CD4-positive, alpha-beta memory T cell (primary cell): ENCODE results near the gene MFAP4. TPM values are rescaled to one million over a fixed set of nuclear protein-coding genes. Genes with fewer than 3 reads are reported as not detected.

ENCODE experiments used
- CTCF ChIA-PET: fragments of 350-600 bp; sonication (Branson Sonifier 250); formaldehyde crosslinking; loops from one replicate; lab custom pipeline; 2021; ENCODE audit warnings: inconsistent platforms; ENCODE audit not compliant: partially characterized antibody; lab: Charles Lee
- POLR2A ChIA-PET: fragments of 350-600 bp; sonication (Branson Sonifier 250); formaldehyde crosslinking; loops from one replicate; lab custom pipeline; 2021; ENCODE audit not compliant: partially characterized antibody; lab: Charles Lee
- DNase-seq, 5 donors: peaks; one replicate each; pipeline versions ENCODE4 v3.0.0 to v3.0.0-alpha.2; 2020 to 2022; ENCODE audit warnings: mixed read lengths in 1 of 5
- H3K27ac ChIP-seq: one replicate; pipeline ENCODE4 v1.7.0; 2013; ENCODE audit warnings: low read depth, low read length
- H3K27me3 ChIP-seq: 2 replicates; pipeline ENCODE4 v1.7.0; 2013; ENCODE audit warnings: mild to moderate bottlenecking, low read length, moderate library complexity; ENCODE audit not compliant: insufficient read depth
- H3K36me3 ChIP-seq: 2 replicates; pipeline ENCODE4 v1.7.0; 2013; ENCODE audit warnings: mild to moderate bottlenecking, low read length, moderate library complexity; ENCODE audit not compliant: insufficient read depth
- H3K4me1 ChIP-seq: 2 replicates; pipeline ENCODE4 v1.7.0; 2013; ENCODE audit warnings: mild to moderate bottlenecking, low read length, moderate library complexity; ENCODE audit not compliant: insufficient read depth
- H3K4me3 ChIP-seq, 2 donors: one replicate each; pipeline ENCODE4 v1.7.0; 2013; ENCODE audit warnings: low read length in 2 of 2, mild to moderate bottlenecking in 1 of 2
- H3K9me3 ChIP-seq, 2 donors: one replicate each; pipeline ENCODE4 v1.7.0; 2013; ENCODE audit warnings: low read length in 2 of 2, control low read depth in 1 of 2; ENCODE audit not compliant: control insufficient read depth in 1 of 2
- H3K27ac Mint-ChIP-seq, 7 donors: one replicate each; pipeline ENCODE4 v1.8.0; 2020 to 2021; ENCODE audit warnings: mixed read lengths in 7 of 7, mild to moderate bottlenecking in 6 of 7, inconsistent platforms in 3 of 7, moderate library complexity in 3 of 7
- H3K27me3 Mint-ChIP-seq, 2 donors: one replicate each; pipeline ENCODE4 v1.8.0; 2020 to 2021; ENCODE audit warnings: mixed read lengths in 2 of 2
- H3K36me3 Mint-ChIP-seq, 2 donors: one replicate each; pipeline ENCODE4 v1.8.0; 2020 to 2021; ENCODE audit warnings: mixed read lengths in 2 of 2, inconsistent platforms in 1 of 2, mild to moderate bottlenecking in 1 of 2
- H3K4me1 Mint-ChIP-seq, 4 donors: one replicate each; pipeline ENCODE4 v1.8.0; 2020 to 2021; ENCODE audit warnings: mixed read lengths in 4 of 4, mild to moderate bottlenecking in 1 of 4
- H3K4me3 Mint-ChIP-seq, 8 donors: one replicate each; pipeline ENCODE4 v1.8.0; 2020 to 2021; ENCODE audit warnings: mixed read lengths in 8 of 8, mild to moderate bottlenecking in 7 of 8, moderate library complexity in 6 of 8, inconsistent platforms in 3 of 8
- H3K9me3 Mint-ChIP-seq, 8 donors: one replicate each; pipeline ENCODE4 v1.8.0; 2020 to 2021; ENCODE audit warnings: mixed read lengths in 8 of 8, mild to moderate bottlenecking in 5 of 8, inconsistent platforms in 3 of 8, moderate library complexity in 1 of 8
- intact Hi-C: fragments of 100-400 bp; cut with micrococcal nuclease; formaldehyde crosslinking; loops from one replicate; pipeline ENCODE4 v1.15.1; 2023
- polyA plus RNA-seq, 2 donors: library from polyadenylated mRNA; unstranded; fragments of 300-500 nt; fragmentation: Illumina TruSeq; gene quantifications; one replicate each; pipeline ENCODE4 v1.2.3, GENCODE V29; 2021
- total RNA-seq, 2 experiments: library from RNA; stranded (reverse); gene quantifications; one replicate each; pipeline ENCODE4 v1.2.3, GENCODE V29; 2021

The MFAP4 gene
- total and polyA plus RNA-seq, 4 experiments from 2014 or later, result not detected

DNA sequence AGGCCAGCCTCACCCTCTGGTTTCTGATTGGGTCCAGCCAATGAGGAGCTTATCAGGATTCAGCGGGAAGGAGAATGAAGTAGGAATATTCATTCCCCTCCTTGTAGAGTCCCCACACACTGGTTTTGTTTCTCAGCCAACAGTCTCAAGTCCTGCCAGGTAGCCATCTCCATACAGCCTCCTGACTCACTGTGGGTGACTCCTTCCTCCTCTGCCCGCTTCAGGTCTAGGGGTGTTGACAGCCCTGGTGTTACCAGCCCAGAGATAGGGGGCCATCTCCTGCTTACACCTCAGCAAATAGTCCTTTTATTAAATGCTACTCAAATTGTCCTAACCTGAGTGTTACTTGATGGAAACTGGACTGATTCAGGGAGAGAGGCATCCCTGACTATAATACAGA lies 4.0 kb upstream of the MFAP4 start:
- no peaks in the 10 kb centered on the region for H3K27me3 Mint-ChIP-seq
- H3K9me3 Mint-ChIP-seq, result no peaks in the 10 kb centered on the region
- Histone ChIP-seq H3K9me3 (no peaks in the 10 kb centered on the region), H3K36me3 (no peaks in the 10 kb centered on the region), H3K4me1 (no peaks in the 10 kb centered on the region), H3K27ac (no peak overlapping the region), H3K4me3 (no peak overlapping the region), H3K27me3 (no peaks in the 10 kb centered on the region)
- peaks cover 0 to 4% (median 0%) of the 10 kb centered on the region in 4 donors for H3K4me1 Mint-ChIP-seq
- ChIA-PET POLR2A (no interaction called here), CTCF (no interaction called here)
- peak overlapping the region in 1 of 7 donors; percentile 55 for H3K27ac Mint-ChIP-seq
- no peak overlapping the region for H3K4me3 Mint-ChIP-seq
- no peaks in the 10 kb centered on the region for H3K36me3 Mint-ChIP-seq
- intact Hi-C loops, result no loop called here
- no peak for DNase-seq

DNA sequence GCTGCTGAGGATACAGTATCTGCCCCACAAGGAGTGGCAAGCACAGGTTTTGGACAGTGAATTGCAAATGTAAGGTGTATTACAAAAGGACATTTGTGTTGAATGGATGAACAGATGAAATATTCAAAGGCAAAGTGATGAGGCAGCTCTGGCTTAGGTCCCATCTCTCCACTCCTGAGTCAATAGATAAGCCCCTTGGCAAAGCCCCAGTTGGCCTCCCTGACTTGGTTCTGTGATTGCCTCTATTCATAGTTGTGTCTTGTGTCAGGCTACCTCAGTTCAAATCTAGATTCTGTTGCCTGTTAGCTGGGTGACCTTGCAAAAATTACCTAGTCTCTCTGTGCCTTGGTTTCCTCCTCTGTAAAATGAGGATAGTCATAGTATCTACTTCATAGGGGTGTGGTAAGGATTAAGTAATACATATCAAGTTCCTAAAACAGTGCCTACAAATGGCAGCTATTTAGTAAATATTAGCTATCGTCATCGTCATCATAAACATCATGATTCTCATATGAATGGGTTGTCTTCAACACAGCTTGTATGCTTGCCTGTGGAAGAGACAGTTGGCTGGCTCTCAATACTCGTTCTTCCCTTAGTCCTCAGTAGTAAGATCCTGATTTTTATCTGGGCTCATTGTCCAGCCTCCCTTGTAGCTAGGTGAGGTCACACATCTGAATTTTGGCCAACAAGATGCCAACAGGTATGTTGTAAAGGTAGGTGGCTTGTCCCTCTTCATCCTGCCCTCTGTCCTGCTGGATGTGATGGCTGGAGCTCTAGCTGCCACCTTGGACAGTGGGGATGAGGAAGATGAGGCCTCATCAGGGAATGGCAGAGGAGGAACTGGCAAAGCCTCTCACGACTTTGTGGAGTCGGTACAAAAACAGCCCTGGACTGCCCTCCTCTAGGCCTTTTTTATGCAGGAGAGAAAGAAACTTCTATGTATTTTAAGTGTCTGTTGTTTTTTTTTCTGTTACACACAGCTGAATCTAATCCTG lies 2.1 kb upstream of the MFAP4 start:
- intact Hi-C loops, result no loop called here
- Mint-ChIP-seq H3K27me3 (no peaks in the 10 kb centered on the region), H3K4me3 (no peak overlapping the region), H3K4me1 (peaks cover 0 to 4% (median 1%) of the 10 kb centered on the region in 4 donors), H3K36me3 (peaks cover 6 to 7% of the 10 kb centered on the region in 2 donors), H3K9me3 (no peaks in the 10 kb centered on the region), H3K27ac (peak overlapping the region in 2 of 7 donors; percentile 13 to 15)
- no peak overlapping the region for H3K4me3 ChIP-seq
- POLR2A ChIA-PET, result interaction anchor here (0.8 kb wide), 1 partner anchor 11 kb away, joined by 6 read pairs; no protein-coding TSS in a partner anchor
- CTCF ChIA-PET, result interaction anchor here (0.8 to 2.1 kb wide), 4 partner anchors 8 to 59 kb away, joined by 3 to 6 read pairs (median 4); partner anchors contain the start of gene MAPK7
- no peaks in the 10 kb centered on the region for H3K4me1 ChIP-seq
- no peaks in the 10 kb centered on the region for H3K27me3 ChIP-seq
- H3K36me3 ChIP-seq, result no peaks in the 10 kb centered on the region
- H3K27ac ChIP-seq, result no peak overlapping the region
- DNase-seq, result no peak
- H3K9me3 ChIP-seq, result no peaks in the 10 kb centered on the region

DNA sequence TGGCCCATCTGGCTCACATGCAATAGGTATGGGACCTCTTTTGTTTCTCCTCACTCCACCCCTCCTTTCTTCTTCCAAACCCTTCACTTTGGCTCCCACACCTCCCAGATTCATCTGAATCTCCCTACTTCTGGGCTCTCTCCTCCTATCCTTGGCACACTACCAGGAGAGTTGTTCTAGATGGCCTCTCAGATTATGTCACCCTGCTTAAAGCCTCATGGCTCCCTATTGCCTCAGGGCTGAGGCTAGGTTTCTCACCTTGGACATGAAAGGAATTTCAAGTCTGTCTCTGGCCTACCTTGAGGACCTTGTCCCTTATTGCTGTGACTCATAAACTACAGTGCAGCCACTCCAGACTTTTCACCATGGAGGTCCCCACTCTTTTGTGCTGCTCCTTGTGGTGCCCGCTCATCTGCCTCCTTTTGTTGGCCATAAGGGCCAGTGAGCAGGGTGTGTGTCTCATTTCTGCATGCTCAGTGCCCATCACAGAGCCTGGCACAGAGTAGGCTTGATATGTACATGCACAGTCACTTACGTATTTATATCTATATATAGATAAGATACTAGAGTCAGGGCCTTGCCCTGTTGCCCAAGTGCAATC lies 1.0 kb upstream of the MFAP4 start:
- Mint-ChIP-seq H3K27me3 (no peaks in the 10 kb centered on the region), H3K9me3 (no peaks in the 10 kb centered on the region), H3K27ac (peak overlapping the region in 1 of 7 donors; percentile 43), H3K4me3 (no peak overlapping the region), H3K36me3 (peaks cover 6 to 15% of the 10 kb centered on the region in 2 donors), H3K4me1 (peaks cover 0 to 4% (median 2%) of the 10 kb centered on the region in 4 donors)
- no peaks in the 10 kb centered on the region for H3K27me3 ChIP-seq
- no peaks in the 10 kb centered on the region for H3K4me1 ChIP-seq
- intact Hi-C loops, result no loop called here
- ChIA-PET CTCF (interaction anchor here (2.1 kb wide), 1 partner anchor 25 kb away, joined by 6 read pairs; no protein-coding TSS in a partner anchor), POLR2A (no interaction called here)
- H3K9me3 ChIP-seq, result no peaks in the 10 kb centered on the region
- DNase-seq, result no peak
- no peak overlapping the region for H3K4me3 ChIP-seq
- H3K36me3 ChIP-seq, result no peaks in the 10 kb centered on the region
- no peak overlapping the region for H3K27ac ChIP-seq

DNA sequence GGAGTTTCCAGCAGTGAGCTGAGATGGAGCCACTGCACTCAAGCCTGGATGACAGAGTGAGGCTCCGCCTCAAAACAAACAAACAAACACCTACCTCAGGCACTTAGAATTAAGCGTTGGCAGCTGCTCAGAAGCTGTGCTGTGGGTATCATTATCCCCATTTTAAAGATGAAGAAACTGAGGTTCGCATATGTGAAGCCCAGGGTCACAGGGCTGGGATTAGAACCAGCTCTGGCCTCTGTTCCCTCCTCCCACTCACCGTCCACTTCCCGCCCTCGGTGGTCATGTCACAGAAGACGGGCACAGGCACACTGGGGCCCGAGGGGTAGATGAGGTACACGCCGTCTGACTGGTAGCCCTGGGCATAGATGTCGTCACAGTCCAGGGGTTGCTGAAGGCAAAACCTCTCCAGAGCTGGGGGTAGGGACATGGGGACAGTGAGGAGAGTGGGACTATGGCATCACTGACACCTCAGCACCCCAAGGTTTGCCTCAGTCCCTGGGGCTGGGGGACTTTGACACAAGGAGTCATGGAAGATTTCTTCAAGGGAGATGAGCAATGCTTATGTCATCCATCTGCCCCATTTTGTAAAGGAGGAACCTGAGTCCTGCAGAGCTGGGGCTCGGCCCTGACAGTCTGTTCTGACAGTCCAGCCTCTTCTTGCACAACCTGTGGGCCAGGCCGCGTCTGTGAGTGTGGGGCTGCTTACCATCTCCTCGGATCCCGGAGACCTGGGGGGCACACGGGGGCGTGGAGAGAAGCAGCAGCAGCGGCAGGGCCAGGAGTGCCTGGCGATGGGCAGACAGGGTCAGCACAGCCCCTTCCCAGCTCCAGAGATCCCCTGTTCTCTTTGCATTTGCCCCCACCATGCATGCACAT lies 700 bp downstream of the MFAP4 start:
- no peak overlapping the region for H3K4me3 ChIP-seq
- H3K27ac ChIP-seq, result no peak overlapping the region
- no peak for DNase-seq
- H3K27ac Mint-ChIP-seq, result peak overlapping the region in 2 of 7 donors; percentile 44 to 60
- no peaks in the 10 kb centered on the region for H3K9me3 Mint-ChIP-seq
- no peaks in the 10 kb centered on the region for H3K27me3 Mint-ChIP-seq
- POLR2A ChIA-PET, result interaction anchor here (1.1 to 1.5 kb wide), 2 partner anchors 9 to 16 kb away, joined by 3 to 5 read pairs; partner anchors contain the start of gene MAPK7
- H3K4me3 Mint-ChIP-seq, result no peak overlapping the region
- H3K36me3 Mint-ChIP-seq, result peaks cover 8 to 24% of the 10 kb centered on the region in 2 donors
- H3K36me3 ChIP-seq, result no peaks in the 10 kb centered on the region
- intact Hi-C loops, result no loop called here
- peaks cover 0 to 4% (median 2%) of the 10 kb centered on the region in 4 donors for H3K4me1 Mint-ChIP-seq
- CTCF ChIA-PET, result interaction anchor here (1.1 to 3.8 kb wide), 2 partner anchors 24 to 61 kb away, joined by 4 to 15 read pairs; partner anchors contain the start of gene B9D1
- no peaks in the 10 kb centered on the region for H3K27me3 ChIP-seq
- no peaks in the 10 kb centered on the region for H3K4me1 ChIP-seq
- no peaks in the 10 kb centered on the region for H3K9me3 ChIP-seq

DNA sequence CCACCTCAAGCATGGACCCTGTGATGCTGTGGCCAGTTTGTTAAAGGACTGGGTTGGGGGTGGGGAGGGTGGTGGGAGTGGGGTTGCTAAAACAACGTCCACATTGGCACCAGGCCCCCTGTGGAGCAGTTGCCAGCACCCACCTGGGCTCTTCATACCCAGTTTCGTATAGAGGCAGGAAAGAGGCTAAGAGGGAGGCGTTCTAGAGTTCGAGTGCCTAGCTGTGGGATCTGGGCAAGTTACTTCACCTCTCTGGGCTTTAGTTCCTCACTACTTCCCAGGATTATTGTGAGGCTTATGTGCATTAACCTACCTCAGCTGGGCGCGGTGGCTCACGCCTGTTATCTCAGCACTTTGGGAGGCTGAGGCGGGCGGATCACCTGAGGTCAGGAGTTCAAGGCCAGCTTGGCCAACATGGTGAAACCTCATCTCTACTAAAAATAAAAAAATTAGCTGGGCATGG lies 1.4 kb downstream of the MFAP4 start:
- no peak overlapping the region for H3K4me3 ChIP-seq
- intact Hi-C loops, result no loop called here
- ChIA-PET POLR2A (interaction anchor here (1.1 to 1.5 kb wide), 2 partner anchors 8 to 16 kb away, joined by 3 to 5 read pairs; partner anchors contain the start of gene MAPK7), CTCF (interaction anchor here (1.1 to 3.8 kb wide), 2 partner anchors 23 to 61 kb away, joined by 4 to 15 read pairs; partner anchors contain the start of gene B9D1)
- H3K9me3 Mint-ChIP-seq, result no peaks in the 10 kb centered on the region
- no peaks in the 10 kb centered on the region for H3K27me3 ChIP-seq
- no peak overlapping the region for H3K27ac Mint-ChIP-seq
- DNase-seq, result no peak
- H3K36me3 Mint-ChIP-seq, result peaks cover 15 to 31% of the 10 kb centered on the region in 2 donors
- no peak overlapping the region for H3K27ac ChIP-seq
- H3K4me1 Mint-ChIP-seq, result peaks cover 0 to 8% (median 3%) of the 10 kb centered on the region in 4 donors
- H3K4me3 Mint-ChIP-seq, result no peak overlapping the region
- H3K27me3 Mint-ChIP-seq, result no peaks in the 10 kb centered on the region
- H3K4me1 ChIP-seq, result no peaks in the 10 kb centered on the region
- H3K9me3 ChIP-seq, result no peaks in the 10 kb centered on the region
- peaks cover 4% of the 10 kb centered on the region for H3K36me3 ChIP-seq

DNA sequence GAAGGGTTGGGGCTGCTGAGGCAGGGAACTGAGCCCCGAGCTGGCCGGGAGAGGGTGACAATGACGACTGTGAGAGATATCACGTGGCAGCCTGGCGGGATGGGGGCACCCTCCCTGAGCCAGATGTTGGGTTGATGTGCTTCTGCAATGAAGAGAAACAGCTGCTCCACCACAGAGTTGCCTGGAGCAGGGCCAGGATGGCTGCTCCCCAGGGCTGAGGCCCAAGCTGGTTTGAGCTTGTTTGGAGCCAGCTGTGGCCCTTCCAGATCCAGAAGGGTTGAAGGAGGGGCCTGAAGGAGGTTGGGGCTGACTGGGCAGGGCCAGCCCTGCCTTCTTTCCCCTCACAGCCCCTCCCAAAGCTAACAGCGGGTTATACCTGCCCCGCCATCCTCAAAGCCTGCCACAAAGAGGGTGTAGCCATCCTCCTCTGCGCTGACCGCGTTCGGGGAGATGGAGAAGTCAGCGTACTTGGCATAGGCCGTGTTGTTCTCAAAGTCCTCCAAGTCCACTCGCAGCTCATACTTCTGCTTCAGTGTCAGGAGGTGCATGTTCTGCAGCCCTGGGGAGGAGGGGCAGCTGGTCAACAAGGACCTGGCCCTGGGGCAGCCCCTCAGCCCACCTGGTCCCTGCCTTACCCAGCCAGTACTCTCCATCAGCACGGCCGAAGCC lies 2.1 kb downstream of the MFAP4 start:
- no peak for DNase-seq

More for the DNA sequence above, 2.1 kb downstream of the MFAP4 start:
- Mint-ChIP-seq H3K27ac (peak overlapping the region in 4 of 7 donors; percentile 25 to 83 (median 58)), H3K4me1 (peaks cover 0 to 9% (median 3%) of the 10 kb centered on the region in 4 donors), H3K4me3 (no peak overlapping the region), H3K36me3 (peaks cover 22 to 38% of the 10 kb centered on the region in 2 donors), H3K27me3 (no peaks in the 10 kb centered on the region), H3K9me3 (no peaks in the 10 kb centered on the region)
- H3K27me3 ChIP-seq, result no peaks in the 10 kb centered on the region
- POLR2A ChIA-PET, result no interaction called here
- no peaks in the 10 kb centered on the region for H3K4me1 ChIP-seq
- CTCF ChIA-PET, result interaction anchor here (0.7 to 3.8 kb wide), 2 partner anchors 22 to 47 kb away, joined by 3 to 15 read pairs; partner anchors contain the start of gene B9D1
- no peaks in the 10 kb centered on the region for H3K9me3 ChIP-seq
- H3K36me3 ChIP-seq, result peaks cover 10% of the 10 kb centered on the region
- intact Hi-C loops, result no loop called here
- H3K27ac ChIP-seq, result no peak overlapping the region
- H3K4me3 ChIP-seq, result no peak overlapping the region
